Ectodermal cell (in vitro differentiated cells): ENCODE data around the gene TAOK3.

Source experiments
- H3K27ac ChIP-seq: 2 replicates; pipeline ENCODE4 v1.7.0; 2013; ENCODE audit warnings: mild to moderate bottlenecking, low read depth, low read length; ENCODE audit not compliant: insufficient read depth, poor library complexity, severe bottlenecking
- H3K27me3 ChIP-seq: 2 replicates; pipeline ENCODE4 v1.7.0; 2013; ENCODE audit warnings: mild to moderate bottlenecking, low read length; ENCODE audit not compliant: insufficient read depth, control insufficient read depth, poor library complexity, severe bottlenecking
- H3K36me3 ChIP-seq: one replicate; pipeline ENCODE4 v1.7.0; 2013; ENCODE audit warnings: low read length; ENCODE audit not compliant: control insufficient read depth, insufficient read depth
- H3K4me1 ChIP-seq: one replicate; pipeline ENCODE4 v1.7.0; 2013; ENCODE audit warnings: low read length; ENCODE audit not compliant: control insufficient read depth, insufficient read depth
- H3K4me3 ChIP-seq: 2 replicates; pipeline ENCODE4 v1.7.0; 2013; ENCODE audit warnings: low read depth, low read length, control low read depth; ENCODE audit not compliant: insufficient read depth
- H3K9me3 ChIP-seq: 2 replicates; pipeline ENCODE4 v1.7.0; 2013; ENCODE audit warnings: mild to moderate bottlenecking, low read length, moderate library complexity; ENCODE audit not compliant: control insufficient read depth
- WGBS, 2 experiments: methylation state at CpG; one replicate each; pipeline ENCODE4 v1.1.7; 2013; ENCODE audit warnings: missing lambda C conversion rate in 2 of 2; 5-methylcytosine and 5-hydroxymethylcytosine counted together

The TAOK3 gene

DNA sequence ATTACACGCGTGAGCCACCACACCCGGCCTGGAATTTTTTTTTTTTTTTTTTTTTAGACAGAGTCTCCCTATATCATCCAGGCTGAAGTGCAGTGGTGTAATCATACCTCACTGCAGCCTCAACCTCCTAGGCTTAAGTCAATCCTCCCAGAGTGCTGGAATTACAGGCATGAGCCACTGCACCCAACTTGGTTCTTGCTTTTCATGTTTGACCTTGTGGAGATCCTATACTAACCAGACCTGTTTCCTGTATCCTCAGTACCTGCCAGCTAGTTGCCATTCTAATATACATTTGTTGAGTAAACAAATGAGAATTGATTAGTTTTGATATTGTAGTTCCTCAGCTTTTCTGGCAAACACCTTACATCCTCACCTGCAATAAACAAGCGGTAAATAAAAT lies 265.7 kb downstream of the TAOK3 start:
- Histone ChIP-seq H3K27me3 (peaks cover 11% of the 10 kb centered on the region), H3K27ac (no peak overlapping the region), H3K36me3 (no peaks in the 10 kb centered on the region), H3K4me3 (no peak overlapping the region), H3K4me1 (no peaks in the 10 kb centered on the region), H3K9me3 (no peaks in the 10 kb centered on the region)
- 87 to 88% methylated on average over 4 of the region's 4 CpGs for WGBS, 2 experiments

DNA sequence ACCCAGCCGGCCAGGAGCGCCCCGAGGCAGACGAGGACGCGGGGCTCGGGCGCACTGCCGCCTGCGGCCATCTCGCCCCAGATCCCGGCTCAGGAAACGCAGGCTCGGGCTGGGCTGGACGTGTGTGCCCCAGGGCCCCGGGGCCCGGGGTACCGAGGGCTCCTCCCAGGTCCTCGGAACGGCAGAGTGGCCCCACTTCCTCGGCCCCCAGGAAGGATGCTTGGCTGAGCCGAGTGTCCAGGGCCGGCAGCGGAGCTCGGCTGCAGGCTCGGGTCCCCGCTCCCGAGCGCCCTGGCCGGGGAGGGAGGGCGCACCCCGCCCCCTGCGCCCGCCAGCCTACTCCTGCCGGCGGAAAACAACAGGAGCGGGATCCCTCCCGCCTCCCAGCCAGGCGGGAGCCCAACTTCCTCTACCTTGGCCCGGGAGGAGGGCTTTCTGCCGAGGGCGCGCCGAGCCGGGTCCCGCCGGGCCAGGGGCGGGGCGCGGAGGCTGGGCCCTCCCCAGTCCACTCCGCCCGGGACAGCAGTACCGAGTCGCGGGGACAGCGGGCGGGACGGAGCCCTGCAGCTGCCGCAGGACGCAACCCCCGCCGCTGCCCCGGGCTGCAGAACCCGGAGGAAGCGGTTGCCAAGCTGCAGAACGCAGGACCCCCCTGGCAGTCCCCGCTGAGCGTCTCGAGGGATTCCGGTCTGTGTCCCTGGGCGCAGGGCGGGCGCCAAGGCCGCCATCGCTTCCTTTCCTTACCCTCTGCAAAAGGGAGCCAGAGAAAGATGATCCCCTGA lies 268.9 kb downstream of the TAOK3 start, which contains the start of gene VSIG10:
Gene VSIG10, minus strand, starts transcription at position 411 of the 782 bp plus-strand sequence. Its CDS starts 340 bp downstream, at position 71.
- Histone ChIP-seq H3K4me1 (no peaks in the 10 kb centered on the region), H3K27me3 (peaks cover 11% of the 10 kb centered on the region), H3K27ac (no peak within 1 kb of the TSS), H3K9me3 (no peaks in the 10 kb centered on the region), H3K4me3 (peak within 1 kb of the TSS; percentile 76), H3K36me3 (no peaks in the 10 kb centered on the region)
- 0% methylated on average over 75 of the region's 75 CpGs for WGBS, 2 experiments

DNA sequence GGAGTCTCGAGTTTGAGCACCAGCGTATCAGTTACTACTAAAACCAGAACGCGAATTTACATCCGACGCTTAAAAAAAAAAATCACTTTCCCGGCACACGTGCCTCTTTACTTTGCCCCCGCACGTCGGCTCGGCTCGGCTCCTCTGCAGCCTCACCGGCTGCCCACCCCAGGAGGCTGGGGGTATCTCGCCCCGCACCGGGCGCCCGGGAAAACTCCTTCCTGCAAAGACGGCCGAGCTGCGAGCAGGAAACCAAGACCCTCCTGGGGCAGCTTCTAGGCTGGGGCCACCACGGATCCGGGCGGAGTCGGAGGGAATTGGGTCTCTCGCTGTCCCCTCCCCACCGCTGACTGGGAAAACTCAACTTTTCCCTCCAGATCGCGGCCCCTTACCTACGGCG lies 269.5 kb downstream of the TAOK3 start:
- H3K4me1 ChIP-seq, result no peaks in the 10 kb centered on the region
- H3K36me3 ChIP-seq, result no peaks in the 10 kb centered on the region
- WGBS, 2 experiments, result 0% methylated on average over 32 of the region's 32 CpGs
- peaks cover 11% of the 10 kb centered on the region for H3K27me3 ChIP-seq
- H3K9me3 ChIP-seq, result no peaks in the 10 kb centered on the region
- peak overlapping the region; percentile 76 for H3K4me3 ChIP-seq
- H3K27ac ChIP-seq, result no peak overlapping the region

DNA sequence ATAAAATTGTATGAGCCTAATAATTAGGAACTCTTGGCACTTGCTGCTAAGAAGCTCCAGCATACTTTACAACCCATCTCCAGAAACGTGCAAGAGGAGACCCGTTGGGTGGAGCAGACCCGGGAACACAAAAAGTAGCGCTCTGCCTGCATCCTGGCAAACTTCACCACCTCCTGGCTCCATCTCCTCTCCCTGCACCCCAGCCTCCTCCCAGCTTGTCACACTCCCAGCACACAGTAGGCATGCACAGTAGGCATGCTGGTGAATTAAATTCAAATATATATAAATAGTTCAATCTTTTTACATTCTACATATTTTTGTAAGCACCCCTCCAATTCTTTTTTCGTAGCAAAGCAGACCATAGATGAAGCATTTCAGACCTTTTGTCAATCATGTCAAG lies 270.1 kb downstream of the TAOK3 start:
- H3K4me1 ChIP-seq, result no peaks in the 10 kb centered on the region
- 11 to 16% methylated on average over 5 of the region's 5 CpGs for WGBS, 2 experiments
- no peaks in the 10 kb centered on the region for H3K9me3 ChIP-seq
- peak overlapping the region; percentile 76 for H3K4me3 ChIP-seq
- H3K27me3 ChIP-seq, result peaks cover 11% of the 10 kb centered on the region
- H3K27ac ChIP-seq, result no peak overlapping the region
- H3K36me3 ChIP-seq, result no peaks in the 10 kb centered on the region

DNA sequence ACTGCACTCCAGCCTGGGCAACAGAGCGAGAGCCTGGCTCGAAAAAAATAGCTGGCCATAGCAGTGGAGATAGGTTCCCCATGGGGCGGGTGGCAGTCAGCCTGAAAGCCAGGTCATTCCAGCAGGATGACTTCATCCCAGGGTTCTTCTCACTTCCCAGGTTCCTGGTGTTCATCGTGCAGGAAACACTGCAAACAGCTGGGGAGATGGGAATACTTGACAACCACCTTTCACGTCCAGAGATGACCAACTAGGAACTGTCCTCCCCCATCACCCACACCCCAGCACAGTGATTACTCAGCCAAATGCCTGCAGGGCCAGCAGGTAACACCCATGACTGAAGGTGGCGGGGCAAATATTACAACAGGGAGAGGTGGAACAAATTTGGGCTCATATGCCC lies 270.6 kb downstream of the TAOK3 start:
- whole genome bisulfite sequencing, 2 experiments, result 71 to 75% methylated on average over 6 of the region's 6 CpGs
- Histone ChIP-seq H3K27me3 (peaks cover 11% of the 10 kb centered on the region), H3K27ac (no peak overlapping the region), H3K4me3 (no peak overlapping the region), H3K4me1 (no peaks in the 10 kb centered on the region), H3K36me3 (no peaks in the 10 kb centered on the region), H3K9me3 (no peaks in the 10 kb centered on the region)

DNA sequence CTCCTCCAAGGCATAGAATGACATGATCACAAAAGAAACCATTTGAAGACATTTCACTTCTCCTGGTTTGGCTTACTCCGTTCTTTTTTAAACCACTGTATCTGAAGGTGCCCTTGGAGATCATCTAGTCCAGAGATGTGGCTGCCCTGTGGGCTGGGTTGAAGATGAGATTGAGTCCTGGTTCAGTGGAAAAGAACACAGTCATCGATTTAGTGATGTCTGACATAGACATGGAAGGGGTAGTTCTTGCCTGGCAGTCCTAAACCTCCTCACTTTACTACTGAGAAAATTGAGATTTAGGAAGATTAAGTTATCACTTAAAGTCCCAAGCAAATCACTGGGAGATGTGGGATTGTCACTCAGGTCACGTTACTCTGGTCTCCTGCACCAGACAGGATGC lies 271.7 kb downstream of the TAOK3 start:
- H3K36me3 ChIP-seq, result no peaks in the 10 kb centered on the region
- 94 to 98% methylated on average over 3 of the region's 3 CpGs for WGBS, 2 experiments
- no peak overlapping the region for H3K27ac ChIP-seq
- no peaks in the 10 kb centered on the region for H3K4me1 ChIP-seq
- H3K27me3 ChIP-seq, result peaks cover 11% of the 10 kb centered on the region
- no peaks in the 10 kb centered on the region for H3K9me3 ChIP-seq
- no peak overlapping the region for H3K4me3 ChIP-seq
